Measurements from ENCODE around the gene SDCCAG8.

SDCCAG8 gene

GRCh38 chr1:243471754-243472745, 216.2 kb downstream of the SDCCAG8 start:
- Histone ChIP-seq H3K9me3 (ENCODE audit: control insufficient read depth in 2 of 2, low read length in 2 of 2) (no peaks in the 10 kb centered on the region), H3K4me3 (ENCODE audit: low read length in 2 of 2) (no peak overlapping the region), H3K36me3 (ENCODE audit: control insufficient read depth in 2 of 2, insufficient read depth in 2 of 2, low read length in 2 of 2) (no peaks in the 10 kb centered on the region), H3K27ac (ENCODE audit: low read length) (no peak overlapping the region), H3K4me1 (ENCODE audit: control insufficient read depth, insufficient read depth, low read length) (peaks cover 10% of the 10 kb centered on the region), H3K9ac (ENCODE audit: low read length in 2 of 2) (no peak overlapping the region), H3K27me3 (ENCODE audit: control insufficient read depth in 1 of 2, insufficient read depth in 2 of 2, low read length in 2 of 2) (no peaks in the 10 kb centered on the region)

GRCh38 chr1:243473227-243474135, 217.6 kb downstream of the SDCCAG8 start:
- Histone ChIP-seq H3K27me3 (ENCODE audit: control insufficient read depth in 1 of 2, insufficient read depth in 2 of 2, low read length in 2 of 2) (no peaks in the 10 kb centered on the region), H3K9me3 (ENCODE audit: control insufficient read depth in 2 of 2, low read length in 2 of 2) (no peaks in the 10 kb centered on the region), H3K4me3 (ENCODE audit: low read length in 2 of 2) (peak overlapping the region; percentile 67 to 76), H3K36me3 (ENCODE audit: control insufficient read depth in 2 of 2, insufficient read depth in 2 of 2, low read length in 2 of 2) (no peaks in the 10 kb centered on the region), H3K9ac (ENCODE audit: low read length in 2 of 2) (peak overlapping the region in 1 of 2 donors; percentile 21), H3K4me1 (ENCODE audit: control insufficient read depth, insufficient read depth, low read length) (peaks cover 10% of the 10 kb centered on the region), H3K27ac (ENCODE audit: low read length) (peak overlapping the region; percentile 20)

GRCh38 chr1:243474136-243474881, 218.5 kb downstream of the SDCCAG8 start:
- Histone ChIP-seq H3K36me3 (ENCODE audit: control insufficient read depth in 2 of 2, insufficient read depth in 2 of 2, low read length in 2 of 2) (no peaks in the 10 kb centered on the region), H3K27me3 (ENCODE audit: control insufficient read depth in 1 of 2, insufficient read depth in 2 of 2, low read length in 2 of 2) (no peaks in the 10 kb centered on the region), H3K27ac (ENCODE audit: low read length) (no peak overlapping the region), H3K4me1 (ENCODE audit: control insufficient read depth, insufficient read depth, low read length) (peaks cover 10% of the 10 kb centered on the region), H3K9ac (ENCODE audit: low read length in 2 of 2) (no peak overlapping the region), H3K9me3 (ENCODE audit: control insufficient read depth in 2 of 2, low read length in 2 of 2) (no peaks in the 10 kb centered on the region), H3K4me3 (ENCODE audit: low read length in 2 of 2) (no peak overlapping the region)

GRCh38 chr1:243474906-243475305, 219.1 kb downstream of the SDCCAG8 start:
- Histone ChIP-seq H3K27ac (ENCODE audit: low read length) (no peak overlapping the region), H3K4me3 (ENCODE audit: low read length in 2 of 2) (no peak overlapping the region)

GRCh38 chr1:243475966-243476365, 220.1 kb downstream of the SDCCAG8 start:
- no peak overlapping the region for H3K9ac ChIP-seq (ENCODE audit: low read length in 2 of 2)
- H3K27me3 ChIP-seq (ENCODE audit: control insufficient read depth in 1 of 2, insufficient read depth in 2 of 2, low read length in 2 of 2), result no peaks in the 10 kb centered on the region
- H3K9me3 ChIP-seq (ENCODE audit: control insufficient read depth in 2 of 2, low read length in 2 of 2), result no peaks in the 10 kb centered on the region
- H3K4me1 ChIP-seq (ENCODE audit: control insufficient read depth, insufficient read depth, low read length), result peaks cover 10% of the 10 kb centered on the region
- no peaks in the 10 kb centered on the region for H3K36me3 ChIP-seq (ENCODE audit: control insufficient read depth in 2 of 2, insufficient read depth in 2 of 2, low read length in 2 of 2)
- H3K27ac ChIP-seq (ENCODE audit: low read length), result no peak overlapping the region
- no peak overlapping the region for H3K4me3 ChIP-seq (ENCODE audit: low read length in 2 of 2)

More at GRCh38 chr1:243474906-243475305, 219.1 kb downstream of the SDCCAG8 start:
- H3K9ac ChIP-seq (ENCODE audit: low read length in 2 of 2), result no peak overlapping the region
- H3K9me3 ChIP-seq (ENCODE audit: control insufficient read depth in 2 of 2, low read length in 2 of 2), result no peaks in the 10 kb centered on the region
- H3K4me1 ChIP-seq (ENCODE audit: control insufficient read depth, insufficient read depth, low read length), result peaks cover 10% of the 10 kb centered on the region
- H3K36me3 ChIP-seq (ENCODE audit: control insufficient read depth in 2 of 2, insufficient read depth in 2 of 2, low read length in 2 of 2), result no peaks in the 10 kb centered on the region
- H3K27me3 ChIP-seq (ENCODE audit: control insufficient read depth in 1 of 2, insufficient read depth in 2 of 2, low read length in 2 of 2), result no peaks in the 10 kb centered on the region

- no peak overlapping the region for H3K9ac ChIP-seq (ENCODE audit: low read length in 2 of 2)
- H3K27ac ChIP-seq (ENCODE audit: low read length), result no peak overlapping the region
- no peaks in the 10 kb centered on the region for H3K27me3 ChIP-seq (ENCODE audit: control insufficient read depth in 1 of 2, insufficient read depth in 2 of 2, low read length in 2 of 2)
- H3K36me3 ChIP-seq (ENCODE audit: control insufficient read depth in 2 of 2, insufficient read depth in 2 of 2, low read length in 2 of 2), result no peaks in the 10 kb centered on the region
- peaks cover 12% of the 10 kb centered on the region for H3K4me1 ChIP-seq (ENCODE audit: control insufficient read depth, insufficient read depth, low read length)
- no peak overlapping the region for H3K4me3 ChIP-seq (ENCODE audit: low read length in 2 of 2)
- H3K9me3 ChIP-seq (ENCODE audit: control insufficient read depth in 2 of 2, low read length in 2 of 2), result no peaks in the 10 kb centered on the region
Measured at GRCh38 chr1:243477731-243478290, 222.0 kb downstream of the SDCCAG8 start.

- Histone ChIP-seq H3K9ac (ENCODE audit: low read length in 2 of 2) (no peak overlapping the region), H3K4me3 (ENCODE audit: low read length in 2 of 2) (no peak overlapping the region), H3K36me3 (ENCODE audit: control insufficient read depth in 2 of 2, insufficient read depth in 2 of 2, low read length in 2 of 2) (no peaks in the 10 kb centered on the region), H3K9me3 (ENCODE audit: control insufficient read depth in 2 of 2, low read length in 2 of 2) (no peaks in the 10 kb centered on the region), H3K4me1 (ENCODE audit: control insufficient read depth, insufficient read depth, low read length) (peaks cover 17% of the 10 kb centered on the region), H3K27me3 (ENCODE audit: control insufficient read depth in 1 of 2, insufficient read depth in 2 of 2, low read length in 2 of 2) (no peaks in the 10 kb centered on the region), H3K27ac (ENCODE audit: low read length) (no peak overlapping the region)
Measured at GRCh38 chr1:243481101-243481500, 225.3 kb downstream of the SDCCAG8 start.

GRCh38 chr1:243482141-243483022, 226.5 kb downstream of the SDCCAG8 start:
- H3K9me3 ChIP-seq (ENCODE audit: control insufficient read depth in 2 of 2, low read length in 2 of 2), result no peaks in the 10 kb centered on the region
- H3K27me3 ChIP-seq (ENCODE audit: control insufficient read depth in 1 of 2, insufficient read depth in 2 of 2, low read length in 2 of 2), result no peaks in the 10 kb centered on the region
- peaks cover 17% of the 10 kb centered on the region for H3K4me1 ChIP-seq (ENCODE audit: control insufficient read depth, insufficient read depth, low read length)
- H3K27ac ChIP-seq (ENCODE audit: low read length), result peak overlapping the region; percentile 41
- H3K36me3 ChIP-seq (ENCODE audit: control insufficient read depth in 2 of 2, insufficient read depth in 2 of 2, low read length in 2 of 2), result no peaks in the 10 kb centered on the region
- peak overlapping the region; percentile 71 to 76 for H3K4me3 ChIP-seq (ENCODE audit: low read length in 2 of 2)
- H3K9ac ChIP-seq (ENCODE audit: low read length in 2 of 2), result peak overlapping the region; percentile 42 to 66

GRCh38 chr1:243483071-243483771, 227.4 kb downstream of the SDCCAG8 start:
- H3K27me3 ChIP-seq (ENCODE audit: control insufficient read depth in 1 of 2, insufficient read depth in 2 of 2, low read length in 2 of 2), result no peaks in the 10 kb centered on the region
- peak overlapping the region; percentile 42 to 66 for H3K9ac ChIP-seq (ENCODE audit: low read length in 2 of 2)
- H3K4me1 ChIP-seq (ENCODE audit: control insufficient read depth, insufficient read depth, low read length), result peaks cover 17% of the 10 kb centered on the region
- peak overlapping the region; percentile 41 for H3K27ac ChIP-seq (ENCODE audit: low read length)
- no peaks in the 10 kb centered on the region for H3K36me3 ChIP-seq (ENCODE audit: control insufficient read depth in 2 of 2, insufficient read depth in 2 of 2, low read length in 2 of 2)
- peak overlapping the region; percentile 71 to 76 for H3K4me3 ChIP-seq (ENCODE audit: low read length in 2 of 2)
- H3K9me3 ChIP-seq (ENCODE audit: control insufficient read depth in 2 of 2, low read length in 2 of 2), result no peaks in the 10 kb centered on the region

Data from stomach smooth muscle (tissue), 2 donors.